Heart left ventricle (tissue), 16 donors: Measurements from ENCODE around the gene SIRPB2. TPM values are rescaled to one million over a fixed set of nuclear protein-coding genes. Genes with fewer than 3 reads are reported as not detected.

Experiments
- ATAC-seq, 4 donors: fragments of 200-7000 bp; cut with Tn5 transposase; one replicate each; pipeline ENCODE4 v1.9.1; 2020 to 2022; ENCODE audit warnings: moderate library complexity in 4 of 4, mild to moderate bottlenecking in 3 of 4, moderate number of reproducible peaks in 1 of 4
- DNase-seq, 5 donors: peaks; one replicate each; pipeline ENCODE4 v3.0.0-alpha.2; 2020
- H3K27ac ChIP-seq, 12 donors: fragments of 200-600 bp; sonication (generic) in 4 of 12; one replicate each; pipeline versions ENCODE4 v1.5.0 to v1.8.0; 2016 to 2022; ENCODE audit warnings: mild to moderate bottlenecking in 2 of 12
- H3K27me3 ChIP-seq, 9 donors: fragments of 200-600 bp; sonication (generic) in 2 of 9; one replicate each; pipeline versions ENCODE4 v1.5.1 to v1.8.0; 2016 to 2022; ENCODE audit warnings: mild to moderate bottlenecking in 3 of 9
- H3K36me3 ChIP-seq, 9 donors: fragments of 200-600 bp; sonication (generic) in 2 of 9; one replicate each; pipeline versions ENCODE4 v1.5.0 to v1.8.0; 2018 to 2022; ENCODE audit warnings: mild to moderate bottlenecking in 2 of 9
- H3K4me1 ChIP-seq, 12 donors: fragments of 200-600 bp; sonication (generic) in 4 of 12; one replicate each; pipeline versions ENCODE4 v1.5.0 to v1.8.0; 2016 to 2022; ENCODE audit warnings: mild to moderate bottlenecking in 3 of 12
- H3K4me3 ChIP-seq, 12 donors: fragments of 200-600 bp; sonication (generic) in 4 of 12; one replicate each; pipeline versions ENCODE4 v1.5.0 to v1.8.0; 2017 to 2022; ENCODE audit warnings: mild to moderate bottlenecking in 9 of 12, moderate library complexity in 4 of 12
- H3K9me3 ChIP-seq, 12 donors: fragments of 200-600 bp; sonication (generic) in 4 of 12; one replicate each; pipeline versions ENCODE4 v1.5.0 to v1.8.0; 2016 to 2022; ENCODE audit warnings: mild to moderate bottlenecking in 1 of 12
- POLR2A ChIP-seq, 2 donors: fragments of 450-650 bp; IDR thresholded peaks; one replicate each; pipeline ENCODE4 v1.6.1; 2017; ENCODE audit warnings: antibody characterized with exemption in 2 of 2, mild to moderate bottlenecking in 2 of 2, moderate library complexity in 2 of 2
- WGBS, 4 donors: extraction: QIAGEN DNeasy Blood & Tissue Kit in 2 of 4; methylation state at CpG; one replicate each; pipeline versions ENCODE4 v1.1.5 to v1.1.7; 2013 to 2018; 5-methylcytosine and 5-hydroxymethylcytosine counted together
- intact Hi-C, 10 donors: fragments of 100-400 bp; cut with DNase I; formaldehyde crosslinking; loops; one replicate each; pipeline versions ENCODE4 v1.11.1 to v1.14.2; 2022
- polyA plus RNA-seq, 2 donors: library from polyadenylated mRNA; stranded (reverse); fragments of 200-250 nt; gene quantifications; one replicate each; pipeline ENCODE4 v1.2.3, GENCODE V29; 2013
- total RNA-seq, 9 donors: library from RNA; depleted of rRNA in 2 of 9; stranded (reverse); fragments of >200 nt in 2 of 9; fragmentation: NEBNext Ultra II Directional in 3 of 9; extraction: Animal tissue kit (Norgen Biotek cat#: 25700) in 3 of 9; gene quantifications; one replicate each; pipeline versions ENCODE4 v1.1.0 to v1.2.4, GENCODE V29; 2016 to 2023
- TF ChIP-seq, protein P1 (sequence below), 12 donors: fragments of 200-600 bp; sonication (generic) in 4 of 12; IDR thresholded peaks; one replicate each; pipeline versions ENCODE4 v1.5.0 to v1.8.0; 2018 to 2022; ENCODE audit warnings: antibody characterized with exemption in 12 of 12, mild to moderate bottlenecking in 5 of 12
- donor health status: ischemic (EF 13 %, LVEDD 7.1; RV severe dilation, severe dysfunction).
- donor health status: healthy with polysubstance abuse.
- donor health status: DM: no; HTN: yes; CAD: no.
- donor health status: DM: no; HTN: no; CAD: no.
- donor health status: ischemic (EF 25% LVEDD 6.9; RV normal size, moderate dysfunction).
- donor health status: ischemic (EF 25% LVEDD 5.7; RV mildly dilated, moderate dysfunction).
- donor health status: healthy.
- donor health status: DM: yes; HTN: yes; CAD: no.
- donor health status: ischemic (EF 35%, LVEDD 5.7; RV mildly dilated, moderate dysfunction).
- donor health status: nonischemic (EF 11% LVEDD 7.7; RV severe dilation, severe dysfunction).
- donor health status: DM: yes; HTN: yes; CAD: no.
- donor health status: PGD.
- donor health status: ischemic (EF 29% LVEDD 5.4; RV normal size, mild dysfunction).
- donor health status: nonischemic (EF 23%, LVEDD 6.1; RV moderate dilation, normal function).

SIRPB2 gene
- total and polyA plus RNA-seq, 11 donors: 0.74 to 11.9 (median 2.1) TPM

DNA sequence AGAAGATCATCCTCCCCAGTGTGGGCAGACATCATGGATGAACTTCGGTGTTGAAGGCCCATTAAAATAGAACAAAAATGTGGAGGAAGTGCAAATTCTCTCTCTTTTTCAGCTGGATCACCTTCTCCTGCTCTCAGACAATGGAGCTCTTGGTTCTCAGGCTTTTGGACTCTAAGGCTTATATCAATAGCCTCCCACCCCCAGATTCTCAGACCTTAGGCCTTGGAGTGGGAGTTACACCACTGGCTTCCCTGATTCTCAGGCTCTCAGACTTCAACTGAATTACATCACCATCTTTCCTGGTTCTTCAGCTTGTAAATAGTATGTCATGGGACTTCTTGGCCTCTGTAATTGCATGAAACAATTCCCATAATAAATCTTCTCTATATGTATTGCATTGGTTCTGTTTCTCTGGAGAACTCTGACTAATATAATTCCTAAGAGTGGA lies 61.2 kb downstream of the SIRPB2 start:
- H3K27me3 ChIP-seq: peaks cover 0 to 7% (median 0%) of the 10 kb centered on the region in 9 donors
- 66 to 79% (median 77%) methylated on average over 1 of the region's 1 CpG for WGBS, 4 donors
- H3K9me3 ChIP-seq: no peaks in the 10 kb centered on the region
- no peak for DNase-seq
- no peak overlapping the region for H3K27ac ChIP-seq
- TF ChIP-seq POLR2A (IDR thresholded peaks at IDR 0.05): no peak
- TF ChIP-seq, protein P1, sequence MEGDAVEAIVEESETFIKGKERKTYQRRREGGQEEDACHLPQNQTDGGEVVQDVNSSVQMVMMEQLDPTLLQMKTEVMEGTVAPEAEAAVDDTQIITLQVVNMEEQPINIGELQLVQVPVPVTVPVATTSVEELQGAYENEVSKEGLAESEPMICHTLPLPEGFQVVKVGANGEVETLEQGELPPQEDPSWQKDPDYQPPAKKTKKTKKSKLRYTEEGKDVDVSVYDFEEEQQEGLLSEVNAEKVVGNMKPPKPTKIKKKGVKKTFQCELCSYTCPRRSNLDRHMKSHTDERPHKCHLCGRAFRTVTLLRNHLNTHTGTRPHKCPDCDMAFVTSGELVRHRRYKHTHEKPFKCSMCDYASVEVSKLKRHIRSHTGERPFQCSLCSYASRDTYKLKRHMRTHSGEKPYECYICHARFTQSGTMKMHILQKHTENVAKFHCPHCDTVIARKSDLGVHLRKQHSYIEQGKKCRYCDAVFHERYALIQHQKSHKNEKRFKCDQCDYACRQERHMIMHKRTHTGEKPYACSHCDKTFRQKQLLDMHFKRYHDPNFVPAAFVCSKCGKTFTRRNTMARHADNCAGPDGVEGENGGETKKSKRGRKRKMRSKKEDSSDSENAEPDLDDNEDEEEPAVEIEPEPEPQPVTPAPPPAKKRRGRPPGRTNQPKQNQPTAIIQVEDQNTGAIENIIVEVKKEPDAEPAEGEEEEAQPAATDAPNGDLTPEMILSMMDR (IDR thresholded peaks at IDR 0.05): no peak
- peaks cover 0 to 3% (median 0%) of the 10 kb centered on the region in 9 donors for H3K36me3 ChIP-seq
- ATAC-seq: no peak
- no peak overlapping the region for H3K4me3 ChIP-seq
- intact Hi-C loops: no loop called here
- peaks cover 0 to 12% (median 0%) of the 10 kb centered on the region in 12 donors for H3K4me1 ChIP-seq

DNA sequence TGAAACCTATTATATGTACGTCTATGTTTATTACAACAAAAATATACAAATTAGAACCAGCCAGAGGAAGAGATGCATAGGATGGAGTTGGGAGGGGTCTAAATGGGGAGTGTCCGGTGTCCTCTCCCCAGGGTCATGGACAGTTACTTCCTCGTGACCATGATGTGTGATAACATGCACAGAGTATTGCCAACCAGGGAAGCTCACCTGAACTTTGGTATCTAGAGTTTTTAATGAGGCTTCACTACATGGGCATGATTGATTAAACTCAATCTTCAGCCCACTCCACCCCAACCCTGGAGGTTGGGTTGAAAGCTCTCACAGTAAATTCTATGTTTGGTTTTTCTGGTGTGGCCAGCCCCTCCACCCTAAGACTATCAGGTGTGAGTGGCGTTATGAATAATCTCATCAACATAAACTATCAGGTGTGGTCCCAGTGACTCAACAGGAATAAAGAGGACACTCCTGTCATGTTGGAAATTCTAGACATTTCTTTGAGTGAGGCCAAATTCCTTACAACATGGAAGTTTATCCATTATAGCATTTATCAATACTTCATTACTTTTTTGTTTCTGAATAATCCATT lies 62.0 kb downstream of the SIRPB2 start:
- no peaks in the 10 kb centered on the region for H3K9me3 ChIP-seq
- intact Hi-C loops: no loop called here
- ATAC-seq (no peak), DNase-seq (no peak)
- H3K4me3 ChIP-seq: no peak overlapping the region
- TF ChIP-seq, protein P1 (IDR thresholded peaks at IDR 0.05): no peak
- no peak for TF ChIP-seq POLR2A (IDR thresholded peaks at IDR 0.05)
- H3K36me3 ChIP-seq: no peaks in the 10 kb centered on the region
- 85 to 89% (median 87%) methylated on average over 4 of the region's 4 CpGs for WGBS, 4 donors
- peaks cover 0 to 4% (median 0%) of the 10 kb centered on the region in 12 donors for H3K4me1 ChIP-seq
- H3K27ac ChIP-seq: no peak overlapping the region
- H3K27me3 ChIP-seq: peaks cover 0 to 8% (median 0%) of the 10 kb centered on the region in 9 donors

DNA sequence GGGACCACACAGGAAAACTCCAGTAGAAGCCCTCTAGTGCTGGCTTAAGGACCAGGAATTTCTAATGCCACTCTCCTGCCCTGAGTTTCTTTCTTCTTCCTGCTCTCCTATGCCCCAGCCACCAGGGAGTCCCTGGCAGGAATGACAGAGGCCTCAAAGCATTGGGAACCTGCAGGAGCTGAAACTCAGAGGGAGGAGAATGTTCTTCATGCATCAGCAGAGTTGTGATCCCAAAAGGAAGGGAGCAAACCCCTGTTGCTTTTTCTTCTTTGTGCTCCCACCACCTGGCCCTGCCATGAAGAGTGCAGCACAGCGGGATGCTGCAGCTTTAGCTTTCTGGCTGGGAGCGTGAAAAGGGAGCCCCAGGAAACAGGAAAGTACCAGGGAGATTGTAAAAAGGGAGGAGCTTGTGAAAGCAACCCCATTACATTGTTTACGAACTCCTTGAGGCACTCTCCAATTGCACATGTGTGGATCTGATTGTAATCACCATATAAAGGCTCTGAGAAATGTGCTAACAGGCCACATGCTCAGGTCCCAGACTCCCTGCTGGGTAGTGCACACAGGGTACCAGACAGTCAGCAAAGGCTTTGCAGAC lies 63.7 kb downstream of the SIRPB2 start:
- H3K9me3 ChIP-seq: no peaks in the 10 kb centered on the region
- 31 to 50% (median 34%) methylated on average over 3 of the region's 3 CpGs for WGBS, 4 donors
- intact Hi-C loops: no loop called here
- H3K4me3 ChIP-seq: no peak overlapping the region
- no peaks in the 10 kb centered on the region for H3K36me3 ChIP-seq
- DNase-seq (no peak), ATAC-seq (no peak)
- H3K27ac ChIP-seq: no peak overlapping the region
- TF ChIP-seq POLR2A (IDR thresholded peaks at IDR 0.05): no peak
- TF ChIP-seq, protein P1 (IDR thresholded peaks at IDR 0.05): no peak
- peaks cover 0 to 22% (median 0%) of the 10 kb centered on the region in 9 donors for H3K27me3 ChIP-seq
- no peaks in the 10 kb centered on the region for H3K4me1 ChIP-seq

DNA sequence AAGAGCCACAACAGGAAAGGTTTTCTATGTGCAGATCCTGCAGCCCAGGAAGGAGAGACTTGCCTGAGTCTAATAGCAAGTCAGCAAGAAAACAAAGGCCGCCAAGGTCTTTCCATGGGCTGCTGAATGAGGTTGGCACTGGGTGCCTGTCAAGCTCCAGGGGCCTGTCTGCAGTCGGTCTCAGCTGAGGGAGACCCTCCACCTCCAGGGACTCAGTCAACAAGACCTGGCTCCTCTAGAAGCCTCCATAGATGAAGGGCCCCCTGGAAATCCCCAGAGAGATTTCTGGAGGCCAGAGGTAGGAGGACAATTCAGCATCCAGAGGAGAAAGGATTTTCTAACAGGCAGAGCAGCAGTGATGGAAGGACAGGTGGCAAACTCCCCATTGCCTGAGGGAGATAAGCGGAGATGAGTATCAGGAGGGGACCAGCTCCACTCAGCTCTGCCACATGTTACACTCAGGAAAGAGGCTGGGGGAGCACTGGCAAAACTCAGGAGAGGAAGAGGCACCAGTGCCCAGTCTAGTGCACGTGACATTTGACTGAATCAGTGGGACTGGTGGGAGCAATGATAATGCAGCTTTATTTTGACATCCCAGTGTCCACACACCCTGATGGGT lies 64.9 kb downstream of the SIRPB2 start:
- ATAC-seq (no peak), DNase-seq (no peak)
- no peaks in the 10 kb centered on the region for H3K36me3 ChIP-seq
- TF ChIP-seq, protein P1 (IDR thresholded peaks at IDR 0.05): no peak
- TF ChIP-seq POLR2A (IDR thresholded peaks at IDR 0.05): no peak
- no peaks in the 10 kb centered on the region for H3K4me1 ChIP-seq
- WGBS, 4 donors: 60 to 67% (median 61%) methylated on average over 3 to 4 of the region's 4 CpGs
- H3K27me3 ChIP-seq: peaks cover 0 to 24% (median 0%) of the 10 kb centered on the region in 9 donors
- no peak overlapping the region for H3K4me3 ChIP-seq
- H3K27ac ChIP-seq: no peak overlapping the region
- peaks cover 0 to 2% (median 0%) of the 10 kb centered on the region in 12 donors for H3K9me3 ChIP-seq
- intact Hi-C loops: no loop called here
